ENCODE results near the gene DMD. TPM values are rescaled to one million over a fixed set of nuclear protein-coding genes. Genes with fewer than 3 reads are reported as not detected.

Gene DMD
- total and polyA plus RNA-seq, 8 donors: 6.8 to 117 (median 44.2) TPM

GRCh38 chrX:33142331-33142730, 69.0 kb downstream of the DMD start:
- TF ChIP-seq EP300 (IDR thresholded peaks at IDR 0.05) (no peak), POLR2A (IDR thresholded peaks at IDR 0.05) (no peak), POLR2AphosphoS5 (IDR thresholded peaks at IDR 0.05) (no peak)
- Histone ChIP-seq H3K4me1 (no peaks in the 10 kb centered on the region), H3K27me3 (no peaks in the 10 kb centered on the region), H3K27ac (no peak overlapping the region), H3K9me3 (no peaks in the 10 kb centered on the region), H3K4me3 (no peak overlapping the region), H3K36me3 (no peaks in the 10 kb centered on the region)
- DNase-seq: no peak
- intact Hi-C loops (cut with DNase I; ENCODE audit: low total_unique reads): no loop called here
- 82 to 96% (median 93%) methylated on average over 8 of the region's 8 CpGs for WGBS, 5 donors

GRCh38 chrX:33138677-33139249, 72.6 kb downstream of the DMD start:
- no peaks in the 10 kb centered on the region for H3K4me1 ChIP-seq
- WGBS, 5 donors: 70 to 86% (median 72%) methylated on average over 9 to 12 of the region's 12 CpGs
- H3K9me3 ChIP-seq: peaks cover 0 to 4% (median 0%) of the 10 kb centered on the region in 4 donors
- H3K36me3 ChIP-seq: no peaks in the 10 kb centered on the region
- H3K4me3 ChIP-seq: no peak overlapping the region
- H3K27ac ChIP-seq: no peak overlapping the region
- no peaks in the 10 kb centered on the region for H3K27me3 ChIP-seq
- no peak for TF ChIP-seq CTCF (IDR thresholded peaks at IDR 0.05)
- no peak for TF ChIP-seq POLR2AphosphoS5 (IDR thresholded peaks at IDR 0.05)
- TF ChIP-seq EP300 (IDR thresholded peaks at IDR 0.05): no peak
- no peak for TF ChIP-seq POLR2A (IDR thresholded peaks at IDR 0.05)
- no peak for DNase-seq
- intact Hi-C loops (cut with DNase I; ENCODE audit: low total_unique reads): no loop called here

- no peaks in the 10 kb centered on the region for H3K4me1 ChIP-seq
- H3K27ac ChIP-seq: no peak overlapping the region
- no peak for TF ChIP-seq POLR2AphosphoS5 (IDR thresholded peaks at IDR 0.05)
- no peak for TF ChIP-seq POLR2A (IDR thresholded peaks at IDR 0.05)
- no peak for TF ChIP-seq EP300 (IDR thresholded peaks at IDR 0.05)
- no peak for TF ChIP-seq CTCF (IDR thresholded peaks at IDR 0.05)
- 43 to 58% (median 44%) methylated on average over 4 of the region's 4 CpGs for WGBS, 5 donors
- H3K4me3 ChIP-seq: no peak overlapping the region
- H3K27me3 ChIP-seq: no peaks in the 10 kb centered on the region
- peaks cover 0 to 4% (median 0%) of the 10 kb centered on the region in 4 donors for H3K9me3 ChIP-seq
- DNase-seq: no peak
- no peaks in the 10 kb centered on the region for H3K36me3 ChIP-seq
- intact Hi-C loops (cut with DNase I; ENCODE audit: low total_unique reads): no loop called here
These were observed 77.2 kb downstream of the DMD start for GRCh38 chrX:33134164-33134563.

- WGBS, 5 donors: 47 to 75% (median 61%) methylated on average over 3 of the region's 3 CpGs
These were observed 78.0 kb downstream of the DMD start for GRCh38 chrX:33133320-33133719.

More at GRCh38 chrX:33133320-33133719, 78.0 kb downstream of the DMD start:
- intact Hi-C loops (cut with DNase I; ENCODE audit: low total_unique reads): no loop called here
- Histone ChIP-seq H3K36me3 (no peaks in the 10 kb centered on the region), H3K4me3 (no peak overlapping the region), H3K4me1 (no peaks in the 10 kb centered on the region), H3K9me3 (peaks cover 0 to 4% (median 0%) of the 10 kb centered on the region in 4 donors), H3K27ac (no peak overlapping the region), H3K27me3 (no peaks in the 10 kb centered on the region)
- TF ChIP-seq POLR2AphosphoS5 (IDR thresholded peaks at IDR 0.05) (no peak), POLR2A (IDR thresholded peaks at IDR 0.05) (no peak), EP300 (IDR thresholded peaks at IDR 0.05) (no peak), CTCF (IDR thresholded peaks at IDR 0.05) (no peak)
- DNase-seq: no peak
